ENCODE results near the gene OR5F1.

- TF ChIP-seq CTCF (IDR thresholded peaks at IDR 0.05) (no peak), EZH2 (IDR thresholded peaks at IDR 0.05; ENCODE audit: borderline replicate concordance, insufficient read depth, low read depth, low read length, poor library complexity, severe bottlenecking) (no peak)
Observed at GRCh38 chr11:55949330-55949729, 45.1 kb downstream of the OR5F1 start.
